Measurements from ENCODE around the gene ELL.

- TF ChIP-seq POLR2A (IDR thresholded peaks at IDR 0.05) (no peak), POLR2AphosphoS5 (IDR thresholded peaks at IDR 0.05) (no peak), CTCF (IDR thresholded peaks at IDR 0.05) (no peak)
Observed at GRCh38 chr19:18428787-18429674, 92.8 kb downstream of the ELL start.

Measured in transverse colon (tissue), 4 donors.